ENCODE data around the gene MYO1E.

DNA sequence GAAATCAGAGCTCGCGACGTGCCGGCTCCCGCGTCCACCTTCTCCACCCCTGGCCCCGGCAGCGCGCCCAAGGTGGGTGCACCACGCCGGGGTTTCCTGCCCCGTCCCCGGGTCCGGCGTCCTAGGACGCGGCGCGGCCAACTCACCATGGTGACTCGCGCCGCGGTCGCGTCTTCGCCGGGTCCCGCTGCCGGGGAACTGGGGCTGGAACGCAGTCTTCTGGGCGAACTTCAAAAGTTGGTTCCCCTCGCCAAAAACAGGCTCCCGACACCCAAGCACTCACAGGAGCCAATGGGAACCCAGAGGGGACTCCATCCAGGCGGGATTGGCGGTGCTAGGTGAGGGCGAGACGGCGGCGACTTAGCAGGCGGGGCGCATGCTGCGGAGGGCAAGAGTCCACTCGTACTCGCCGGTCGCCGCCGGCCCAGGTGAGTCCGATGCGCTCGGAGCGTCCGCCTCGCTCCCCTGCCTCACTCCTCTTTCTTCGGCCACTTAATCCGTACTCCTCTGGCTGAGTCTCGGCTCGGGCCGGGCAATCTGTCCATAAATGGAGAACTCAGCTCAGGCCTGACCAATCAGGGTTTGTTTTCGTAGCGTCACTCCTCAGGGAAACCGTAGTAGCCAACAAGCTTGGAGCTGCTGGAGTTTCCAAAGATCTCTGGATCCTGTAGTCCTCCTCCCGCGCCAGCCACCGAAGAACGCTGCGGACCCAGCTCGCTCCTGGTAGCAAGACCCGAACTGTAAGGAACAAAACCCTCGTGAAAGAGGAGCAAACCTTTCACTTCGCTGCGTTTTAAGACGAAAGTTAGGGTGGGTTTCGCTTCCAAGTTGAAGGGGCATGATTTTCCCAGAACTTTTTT is at the start of gene MYO1E:
- TF ChIP-seq CTCF (conservative IDR thresholded peaks at IDR 0.05; ENCODE audit: low read depth, low read length): no peak
- no peak for TF ChIP-seq EZH2phosphoT487 (IDR thresholded peaks at IDR 0.05; ENCODE audit: borderline replicate concordance, low read length)
